H1 (cell line): ENCODE results near the gene LRRC46. TPM values are rescaled to one million over a fixed set of nuclear protein-coding genes. Genes with fewer than 3 reads are reported as not detected.

ENCODE experiments used
- CTCF ChIA-PET: fragments of 300-600 bp; sonication (Branson Sonifier 250); formaldehyde crosslinking; loops from one replicate; lab custom pipeline; 2021; ENCODE audit not compliant: partially characterized antibody; lab: Charles Lee
- POLR2A ChIA-PET: fragments of 300-600 bp; sonication (Branson Sonifier 250); formaldehyde crosslinking; loops from one replicate; lab custom pipeline; 2021; ENCODE audit warnings: inconsistent platforms; ENCODE audit not compliant: partially characterized antibody; lab: Charles Lee
- DNase-seq, 2 experiments: peaks; one replicate each; pipeline versions ENCODE4 v3.0.0 to v3.0.0-alpha.2; 2010 to 2022; ENCODE audit warnings: low spot score in 2 of 2, low read depth in 1 of 2, mixed read lengths in 1 of 2
- FAIRE-seq: peaks from 2 replicates; lab custom pipeline; 2011; peaks lifted over from hg19 to GRCh38; lab: Jason Lieb, UNC
- H2AFZ ChIP-seq: 2 replicates; pipeline ENCODE4 v1.8.1; 2012; ENCODE audit warnings: low read length, inconsistent platforms
- H2AK5ac ChIP-seq: 2 replicates; pipeline ENCODE4 v1.6.1; 2013; ENCODE audit warnings: low read depth, low read length
- H2BK120ac ChIP-seq: replicated peaks from 2 replicates; pipeline ENCODE3; 2013; ENCODE audit warnings: low read depth, low read length, inconsistent platforms
- H2BK12ac ChIP-seq: 2 replicates; pipeline ENCODE4 v1.6.1; 2013; ENCODE audit warnings: low read depth, low read length
- H2BK15ac ChIP-seq: 2 replicates; pipeline ENCODE4 v1.6.1; 2013; ENCODE audit warnings: low read length
- H2BK20ac ChIP-seq: 2 replicates; pipeline ENCODE4 v1.6.1; 2013; ENCODE audit warnings: low read length
- H2BK5ac ChIP-seq: 2 replicates; pipeline ENCODE4 v1.6.1; 2013; ENCODE audit warnings: low read depth, low read length
- H3K14ac ChIP-seq: 2 replicates; pipeline ENCODE4 v1.6.1; 2013; ENCODE audit warnings: inconsistent platforms; ENCODE audit not compliant: insufficient read length
- H3K18ac ChIP-seq: 2 replicates; pipeline ENCODE4 v1.6.1; 2013; ENCODE audit warnings: low read length; ENCODE audit errors: extremely low read depth
- H3K23ac ChIP-seq: 2 replicates; pipeline ENCODE4 v1.6.1; 2013; ENCODE audit warnings: inconsistent platforms; ENCODE audit not compliant: insufficient read length
- H3K23me2 ChIP-seq: 2 replicates; pipeline ENCODE4 v1.6.1; 2013; ENCODE audit warnings: low read depth, low read length
- H3K27ac ChIP-seq: 2 replicates; pipeline ENCODE4 v1.6.1; 2011; ENCODE audit warnings: low read depth, low read length, inconsistent platforms
- H3K27me3 ChIP-seq, 4 experiments: replicated peaks in 1 of 4; 1 replicate in 1 of 4; 2 replicates in 3 of 4; pipeline versions ENCODE4 v1.6.1 to v1.8.1; 2011 to 2013; ENCODE audit warnings: low read length in 3 of 4, mild to moderate bottlenecking in 3 of 4, inconsistent platforms in 2 of 4, mixed read lengths in 2 of 4, moderate library complexity in 1 of 4; ENCODE audit not compliant: control insufficient read depth in 3 of 4, insufficient read depth in 3 of 4; ENCODE audit errors: extremely low read depth in 1 of 4
- H3K36me3 ChIP-seq, 4 experiments: 2 replicates each; pipeline versions ENCODE4 v1.6.1 to v1.8.1; 2011 to 2013; ENCODE audit warnings: mild to moderate bottlenecking in 4 of 4, low read length in 3 of 4, moderate library complexity in 2 of 4, control low read depth in 1 of 4, inconsistent platforms in 1 of 4; ENCODE audit not compliant: insufficient read depth in 4 of 4, control insufficient read depth in 2 of 4
- H3K4ac ChIP-seq: replicated peaks from 2 replicates; pipeline ENCODE3; 2013; ENCODE audit warnings: low read length, low read depth, mixed read lengths, inconsistent platforms; ENCODE audit not compliant: insufficient read length
- H3K4me1 ChIP-seq, 4 experiments: replicated peaks in 1 of 4; 1 replicate in 1 of 4; 2 replicates in 3 of 4; pipeline versions ENCODE4 v1.6.1 to v1.8.1; 2011 to 2013; ENCODE audit warnings: low read length in 3 of 4, inconsistent platforms in 2 of 4, mixed read lengths in 1 of 4; ENCODE audit not compliant: insufficient read depth in 4 of 4, control insufficient read depth in 3 of 4
- H3K4me2 ChIP-seq, 2 experiments: 2 replicates each; pipeline versions ENCODE4 v1.6.1 to v1.8.1; 2011 to 2013; ENCODE audit warnings: low read depth in 2 of 2, low read length in 2 of 2, control low read depth in 1 of 2, inconsistent platforms in 1 of 2, mild to moderate bottlenecking in 1 of 2; ENCODE audit not compliant: insufficient read depth in 1 of 2
- H3K4me3 ChIP-seq, 4 experiments: fragments of 200-600, 300-600 bp in 1 of 4; sonication (generic), shearing (Covaris generic), sonication (Bioruptor Twin) in 1 of 4; 2 replicates each; pipeline versions ENCODE4 v1.5.1 to v1.8.1; 2011 to 2016; ENCODE audit warnings: low read length in 4 of 4, low read depth in 3 of 4, control low read depth in 2 of 4, inconsistent platforms in 2 of 4, mild to moderate bottlenecking in 2 of 4, mixed read lengths in 1 of 4, moderate library complexity in 1 of 4; ENCODE audit not compliant: insufficient read depth in 2 of 4; ENCODE audit errors: extremely low read depth in 1 of 4
- H3K56ac ChIP-seq: replicated peaks from 2 replicates; pipeline ENCODE3; 2013; ENCODE audit warnings: low read depth, mild to moderate bottlenecking, mixed read lengths, low read length, inconsistent platforms; ENCODE audit not compliant: insufficient read length
- H3K79me1 ChIP-seq: 2 replicates; pipeline ENCODE4 v1.6.1; 2013; ENCODE audit warnings: low read depth, low read length, control low read depth
- H3K79me2 ChIP-seq, 2 experiments: 2 replicates each; pipeline versions ENCODE4 v1.6.1 to v1.8.1; 2012 to 2013; ENCODE audit warnings: low read length in 2 of 2, mild to moderate bottlenecking in 2 of 2, inconsistent platforms in 1 of 2; ENCODE audit not compliant: insufficient read depth in 2 of 2, control insufficient read depth in 1 of 2
- H3K9ac ChIP-seq, 4 experiments: replicated peaks in 1 of 4; 1 replicate in 1 of 4; 2 replicates in 3 of 4; pipeline versions ENCODE4 v1.6.1 to v1.8.1; 2011 to 2013; ENCODE audit warnings: low read depth in 3 of 4, low read length in 3 of 4, control low read depth in 2 of 4, mild to moderate bottlenecking in 2 of 4, moderate library complexity in 2 of 4, inconsistent platforms in 1 of 4; ENCODE audit errors: extremely low read depth in 1 of 4
- H3K9me3 ChIP-seq, 2 experiments: 2 replicates each; pipeline versions ENCODE4 v1.6.1 to v1.8.1; 2012 to 2013; ENCODE audit warnings: mild to moderate bottlenecking in 2 of 2, moderate library complexity in 2 of 2, control low read depth in 1 of 2, inconsistent platforms in 1 of 2, low read depth in 1 of 2, low read length in 1 of 2, mixed read lengths in 1 of 2; ENCODE audit not compliant: insufficient read depth in 2 of 2
- H4K20me1 ChIP-seq, 2 experiments: replicated peaks in 1 of 2; 2 replicates each; pipeline versions ENCODE3 to v1.8.1; 2011 to 2013; ENCODE audit warnings: inconsistent platforms in 2 of 2, low read length in 2 of 2, mild to moderate bottlenecking in 1 of 2; ENCODE audit not compliant: insufficient read depth in 2 of 2, control insufficient read depth in 1 of 2
- H4K5ac ChIP-seq: 2 replicates; pipeline ENCODE4 v1.6.1; 2013; ENCODE audit warnings: low read length, low read depth, mixed read lengths, inconsistent platforms; ENCODE audit not compliant: insufficient read length
- H4K8ac ChIP-seq: 2 replicates; pipeline ENCODE4 v1.8.0; 2013; ENCODE audit warnings: mild to moderate bottlenecking, moderate library complexity, low read length, inconsistent platforms; ENCODE audit not compliant: insufficient read depth; ENCODE audit errors: extremely low read depth
- H4K91ac ChIP-seq: replicated peaks from 2 replicates; pipeline ENCODE3; 2013; ENCODE audit warnings: low read length, mixed read lengths, inconsistent platforms; ENCODE audit not compliant: insufficient read length
- CHD2 ChIP-seq: IDR thresholded peaks from 2 replicates; pipeline ENCODE4 v1.6.1; 2012; ENCODE audit warnings: low read length, improper control_type of control experiment
- POU5F1 ChIP-seq: IDR thresholded peaks from 2 replicates; pipeline ENCODE4 v1.6.1; 2011; ENCODE audit warnings: low read depth, mild to moderate bottlenecking, low read length, moderate library complexity
- RNF2 ChIP-seq: fragments of 200-900, 300-1000 bp; sonication (generic); IDR thresholded peaks from 2 replicates; pipeline ENCODE4 v1.7.1; 2016; ENCODE audit warnings: borderline replicate concordance, low read depth, mild to moderate bottlenecking, antibody characterized with exemption, low read length; ENCODE audit not compliant: poor library complexity, severe bottlenecking; ENCODE audit errors: missing control alignments
- SIX5 ChIP-seq: IDR thresholded peaks from 2 replicates; pipeline ENCODE4 v1.6.1; 2011; ENCODE audit warnings: mild to moderate bottlenecking, low read depth, low read length
- SP4 ChIP-seq: IDR thresholded peaks from 2 replicates; pipeline ENCODE4 v1.6.1; 2012; ENCODE audit warnings: low read length, inconsistent platforms
- SRF ChIP-seq: IDR thresholded peaks from 2 replicates; pipeline ENCODE4 v1.6.1; 2011; ENCODE audit warnings: mild to moderate bottlenecking, low read depth, low read length, moderate library complexity
- TAF1 ChIP-seq: IDR thresholded peaks from 2 replicates; pipeline ENCODE4 v1.6.1; 2011; ENCODE audit warnings: mild to moderate bottlenecking, low read depth, low read length
- TAF7 ChIP-seq: optimal IDR thresholded peaks from 2 replicates; pipeline ENCODE3; 2011; ENCODE audit warnings: low read depth, mild to moderate bottlenecking, inconsistent platforms, low read length, moderate library complexity, borderline replicate concordance
- TCF12 ChIP-seq: IDR thresholded peaks from 2 replicates; pipeline ENCODE4 v1.6.1; 2011; ENCODE audit warnings: low read depth, mild to moderate bottlenecking, low read length
- WGBS, 2 experiments: shearing (Covaris generic) in 1 of 2; methylation state at CpG; one replicate each; pipeline versions ENCODE4 v1.1.6 to v1.1.7; 2013 to 2015; ENCODE audit warnings: low lambda C conversion rate in 2 of 2, mixed read lengths in 2 of 2, inconsistent platforms in 1 of 2, low coverage in 1 of 2, missing lambda C conversion rate in 1 of 2; ENCODE audit not compliant: insufficient replicate concordance in 2 of 2, insufficient coverage in 1 of 2, insufficient read length in 1 of 2; ENCODE audit errors: extremely low coverage in 1 of 2, missing lambda C conversion rate in 1 of 2; 5-methylcytosine and 5-hydroxymethylcytosine counted together
- polyA plus RNA-seq, 7 experiments: library from polyadenylated mRNA; depleted of rRNA in 3 of 7; stranded (reverse) in 5 of 7; unstranded in 2 of 7; fragments of >200 nt in 5 of 7; fragments of 200-250 nt in 2 of 7; gene quantifications; 1 replicate in 5 of 7; 2 replicates in 1 of 7; 4 replicates in 1 of 7; pipeline versions ENCODE4 v1.2.1 to v1.2.3, GENCODE V29; 2011 to 2013; ENCODE audit warnings: missing spikeins in 2 of 7, mixed read lengths in 2 of 7
- total RNA-seq: library from RNA; stranded (reverse); fragmentation: NEBNext Ultra II Directional; extraction: Animal tissue kit (Norgen Biotek cat#: 25700); gene quantifications from 2 replicates; pipeline ENCODE4 v1.2.1, GENCODE V29; 2021
- TF ChIP-seq, protein P1 (sequence below): IDR thresholded peaks from 2 replicates; pipeline ENCODE4 v1.6.1; 2012; ENCODE audit warnings: low read length, inconsistent platforms
- TF ChIP-seq, protein P2 (sequence below): IDR thresholded peaks from 2 replicates; pipeline ENCODE4 v1.6.1; 2012; ENCODE audit warnings: inconsistent platforms

The LRRC46 gene
- total and polyA plus RNA-seq, 2 of the 8 experiments (the other 6 are each of a cell fraction or from before 2014, with no cell fraction given): 0.18 TPM; not detected in 1

DNA sequence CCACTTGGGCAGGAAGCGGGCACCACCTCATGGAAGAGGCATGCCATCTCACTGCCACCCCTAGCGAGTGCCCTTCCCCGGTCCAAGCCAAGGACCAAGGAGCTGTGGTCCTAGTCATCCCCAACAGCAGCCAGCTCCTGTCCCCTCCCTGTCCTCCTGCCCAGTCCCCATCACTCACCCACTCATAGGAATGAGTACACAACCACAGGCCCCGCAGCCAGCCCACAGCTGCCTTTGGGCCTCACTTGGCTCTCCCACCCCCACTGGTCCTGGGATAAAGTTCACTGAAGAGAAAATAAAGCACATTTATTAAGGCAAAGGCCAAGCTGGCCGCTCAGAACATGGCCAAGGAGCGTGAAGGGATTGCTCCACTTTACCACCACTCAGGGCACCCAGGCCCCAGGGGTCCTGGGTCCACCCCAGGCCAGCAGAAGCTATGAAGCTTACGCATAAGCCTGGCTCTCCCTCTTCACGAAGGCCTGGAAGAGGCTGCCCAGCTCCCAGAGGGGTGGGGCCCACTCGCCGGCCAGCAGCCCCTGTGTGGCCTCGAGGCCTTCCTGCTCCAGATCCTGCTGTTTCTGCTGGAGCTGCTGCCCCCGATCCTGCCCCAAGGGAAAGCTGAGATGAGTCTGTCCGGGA, 6.0 kb downstream of the LRRC46 start:
- Histone ChIP-seq H3K4me1 (peaks cover 0 to 8% (median 4%) of the 10 kb centered on the region in 4 experiments; a peak in 4 of 7 replicates), H2BK120ac (no peak overlapping the region), H4K5ac (no peak overlapping the region), H3K14ac (no peak overlapping the region), H3K9ac (no peak overlapping the region), H4K8ac (no peak overlapping the region), H4K20me1 (peaks cover 0 to 2% of the 10 kb centered on the region in 2 experiments), H3K23me2 (peaks cover 2% of the 10 kb centered on the region; the same call in 1 of the 2 replicates), H2BK5ac (no peak overlapping the region), H4K91ac (no peak overlapping the region), H3K79me1 (no peaks in the 10 kb centered on the region), H3K27ac (no peak overlapping the region), H3K4ac (no peak overlapping the region), H3K27me3 (no peaks in the 10 kb centered on the region; a peak in 1 of 7 replicates), H3K23ac (no peak overlapping the region), H2AK5ac (no peak overlapping the region), H3K4me3 (no peak overlapping the region), H2BK20ac (no peak overlapping the region), H2AFZ (no peak overlapping the region), H3K18ac (no peak overlapping the region), H2BK15ac (no peak overlapping the region), H3K4me2 (no peak overlapping the region), H3K56ac (no peak overlapping the region), H3K79me2 (no peaks in the 10 kb centered on the region), H2BK12ac (no peak overlapping the region), H3K36me3 (peaks cover 0 to 9% (median 1%) of the 10 kb centered on the region in 4 experiments; a peak in 4 of 8 replicates), H3K9me3 (no peaks in the 10 kb centered on the region)
- DNase-seq (no peak), FAIRE-seq (no peak)
- 87% methylated on average over 13 of the region's 13 CpGs; no CpG with 5 or more reads in 1 of the 2 experiments for WGBS, 2 experiments
- ChIA-PET POLR2A (interaction anchor here (1.0 to 2.6 kb wide), 7 partner anchors 9 to 56 kb away, joined by 3 to 7 read pairs (median 4); no protein-coding TSS in a partner anchor), CTCF (interaction anchor here (19.7 to 33.0 kb wide), 2 partner anchors 19 to 49 kb away, joined by 373 to 1206 read pairs; partner anchors contain the start of genes SP2 and SP6)
- TF ChIP-seq POU5F1 (no peak), TAF7 (no peak), RNF2 (no peak), TCF12 (no peak), SIX5 (no peak), CHD2 (no peak), SP4 (no peak), TAF1 (no peak), SRF (no peak)
- TF ChIP-seq, protein P1, sequence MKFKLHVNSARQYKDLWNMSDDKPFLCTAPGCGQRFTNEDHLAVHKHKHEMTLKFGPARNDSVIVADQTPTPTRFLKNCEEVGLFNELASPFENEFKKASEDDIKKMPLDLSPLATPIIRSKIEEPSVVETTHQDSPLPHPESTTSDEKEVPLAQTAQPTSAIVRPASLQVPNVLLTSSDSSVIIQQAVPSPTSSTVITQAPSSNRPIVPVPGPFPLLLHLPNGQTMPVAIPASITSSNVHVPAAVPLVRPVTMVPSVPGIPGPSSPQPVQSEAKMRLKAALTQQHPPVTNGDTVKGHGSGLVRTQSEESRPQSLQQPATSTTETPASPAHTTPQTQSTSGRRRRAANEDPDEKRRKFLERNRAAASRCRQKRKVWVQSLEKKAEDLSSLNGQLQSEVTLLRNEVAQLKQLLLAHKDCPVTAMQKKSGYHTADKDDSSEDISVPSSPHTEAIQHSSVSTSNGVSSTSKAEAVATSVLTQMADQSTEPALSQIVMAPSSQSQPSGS: no peak
- TF ChIP-seq, protein P2, sequence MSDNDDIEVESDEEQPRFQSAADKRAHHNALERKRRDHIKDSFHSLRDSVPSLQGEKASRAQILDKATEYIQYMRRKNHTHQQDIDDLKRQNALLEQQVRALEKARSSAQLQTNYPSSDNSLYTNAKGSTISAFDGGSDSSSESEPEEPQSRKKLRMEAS: no peak
